HL-60 (cell line): Measurements from ENCODE around the gene KIF26B.

Experiments
- DNase-seq, 2 experiments: peaks; one replicate each; pipeline ENCODE4 v3.0.0-alpha.2; 2010 to 2020; ENCODE audit warnings: low read depth in 1 of 2, low spot score in 1 of 2
- H3K27ac ChIP-seq: fragments of 250-450 bp; sonication (Bioruptor Pico); replicated peaks from 2 replicates; pipeline ENCODE4 v1.5.1; 2020; ENCODE audit warnings: mild to moderate bottlenecking, moderate library complexity
- H3K27me3 ChIP-seq: fragments of 250-450 bp; sonication (Bioruptor Pico); 2 replicates; pipeline ENCODE4 v1.5.1; 2021; ENCODE audit warnings: mild to moderate bottlenecking, moderate library complexity; ENCODE audit not compliant: insufficient read depth, poor library complexity, severe bottlenecking
- H3K4me3 ChIP-seq: replicated peaks from 2 replicates; pipeline ENCODE4 v1.5.1; 2011; ENCODE audit warnings: mild to moderate bottlenecking, control low read depth, low read length; ENCODE audit not compliant: insufficient read depth
- GABPA ChIP-seq: IDR thresholded peaks from 2 replicates; pipeline ENCODE4 v1.6.1; 2012; ENCODE audit warnings: low read depth
- POLR2AphosphoS5 ChIP-seq: IDR thresholded peaks from 2 replicates; pipeline ENCODE4 v1.6.1; 2012; ENCODE audit warnings: low read depth
- SPI1 ChIP-seq: IDR thresholded peaks from 2 replicates; pipeline ENCODE4 v1.6.1; 2012; ENCODE audit warnings: low read depth, mild to moderate bottlenecking, borderline replicate concordance
- TF ChIP-seq, protein P1 (sequence below): IDR thresholded peaks from one replicate; pipeline ENCODE4 v1.5.1; 2011; ENCODE audit warnings: low read length, control low read depth, inconsistent platforms; ENCODE audit not compliant: insufficient read depth
- TF ChIP-seq, protein P2 (sequence below): IDR thresholded peaks from 2 replicates; pipeline ENCODE4 v1.6.1; 2012; ENCODE audit warnings: low read depth; ENCODE audit not compliant: insufficient replicate concordance

Gene KIF26B

DNA sequence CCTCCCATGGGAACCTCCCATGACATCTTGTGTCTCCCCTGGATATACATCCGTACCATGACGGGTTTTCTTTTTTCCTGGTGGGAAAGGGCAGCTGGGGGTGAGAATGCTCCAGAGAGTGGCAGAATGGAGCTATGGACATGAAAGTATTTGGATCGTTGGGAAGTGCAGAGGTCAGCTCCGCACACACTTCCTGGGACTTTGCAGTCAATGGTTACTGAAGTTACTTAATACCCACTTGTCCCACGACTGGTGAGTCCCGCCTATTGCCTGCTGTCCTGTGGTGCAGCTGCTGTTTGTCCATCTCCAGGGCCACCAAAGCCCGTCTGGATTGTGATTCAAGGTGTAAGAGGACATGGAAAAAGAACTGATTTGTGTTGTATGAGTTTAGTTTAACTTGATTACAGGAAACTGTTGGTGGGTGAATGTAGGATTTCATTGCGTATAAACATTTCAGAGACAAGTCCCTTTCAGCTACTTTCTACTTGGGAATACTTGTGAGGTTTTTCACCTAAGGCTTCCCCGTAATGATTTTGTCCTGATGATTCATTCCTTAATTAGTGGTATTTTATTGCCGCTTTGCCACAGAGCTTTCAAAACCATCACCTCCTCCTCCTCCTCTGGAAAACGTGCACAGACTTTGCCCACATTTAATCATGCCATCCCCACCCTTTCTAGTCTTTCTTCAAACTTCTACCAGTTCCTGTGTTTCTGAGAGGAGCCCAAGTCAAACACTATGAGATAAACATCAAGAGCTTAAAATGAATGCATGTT is 308.8 kb downstream of the KIF26B start:
- no peaks in the 10 kb centered on the region for H3K27me3 ChIP-seq
- TF ChIP-seq, protein P1, sequence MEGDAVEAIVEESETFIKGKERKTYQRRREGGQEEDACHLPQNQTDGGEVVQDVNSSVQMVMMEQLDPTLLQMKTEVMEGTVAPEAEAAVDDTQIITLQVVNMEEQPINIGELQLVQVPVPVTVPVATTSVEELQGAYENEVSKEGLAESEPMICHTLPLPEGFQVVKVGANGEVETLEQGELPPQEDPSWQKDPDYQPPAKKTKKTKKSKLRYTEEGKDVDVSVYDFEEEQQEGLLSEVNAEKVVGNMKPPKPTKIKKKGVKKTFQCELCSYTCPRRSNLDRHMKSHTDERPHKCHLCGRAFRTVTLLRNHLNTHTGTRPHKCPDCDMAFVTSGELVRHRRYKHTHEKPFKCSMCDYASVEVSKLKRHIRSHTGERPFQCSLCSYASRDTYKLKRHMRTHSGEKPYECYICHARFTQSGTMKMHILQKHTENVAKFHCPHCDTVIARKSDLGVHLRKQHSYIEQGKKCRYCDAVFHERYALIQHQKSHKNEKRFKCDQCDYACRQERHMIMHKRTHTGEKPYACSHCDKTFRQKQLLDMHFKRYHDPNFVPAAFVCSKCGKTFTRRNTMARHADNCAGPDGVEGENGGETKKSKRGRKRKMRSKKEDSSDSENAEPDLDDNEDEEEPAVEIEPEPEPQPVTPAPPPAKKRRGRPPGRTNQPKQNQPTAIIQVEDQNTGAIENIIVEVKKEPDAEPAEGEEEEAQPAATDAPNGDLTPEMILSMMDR, result no peak
- no peak for TF ChIP-seq SPI1
- TF ChIP-seq, protein P2, sequence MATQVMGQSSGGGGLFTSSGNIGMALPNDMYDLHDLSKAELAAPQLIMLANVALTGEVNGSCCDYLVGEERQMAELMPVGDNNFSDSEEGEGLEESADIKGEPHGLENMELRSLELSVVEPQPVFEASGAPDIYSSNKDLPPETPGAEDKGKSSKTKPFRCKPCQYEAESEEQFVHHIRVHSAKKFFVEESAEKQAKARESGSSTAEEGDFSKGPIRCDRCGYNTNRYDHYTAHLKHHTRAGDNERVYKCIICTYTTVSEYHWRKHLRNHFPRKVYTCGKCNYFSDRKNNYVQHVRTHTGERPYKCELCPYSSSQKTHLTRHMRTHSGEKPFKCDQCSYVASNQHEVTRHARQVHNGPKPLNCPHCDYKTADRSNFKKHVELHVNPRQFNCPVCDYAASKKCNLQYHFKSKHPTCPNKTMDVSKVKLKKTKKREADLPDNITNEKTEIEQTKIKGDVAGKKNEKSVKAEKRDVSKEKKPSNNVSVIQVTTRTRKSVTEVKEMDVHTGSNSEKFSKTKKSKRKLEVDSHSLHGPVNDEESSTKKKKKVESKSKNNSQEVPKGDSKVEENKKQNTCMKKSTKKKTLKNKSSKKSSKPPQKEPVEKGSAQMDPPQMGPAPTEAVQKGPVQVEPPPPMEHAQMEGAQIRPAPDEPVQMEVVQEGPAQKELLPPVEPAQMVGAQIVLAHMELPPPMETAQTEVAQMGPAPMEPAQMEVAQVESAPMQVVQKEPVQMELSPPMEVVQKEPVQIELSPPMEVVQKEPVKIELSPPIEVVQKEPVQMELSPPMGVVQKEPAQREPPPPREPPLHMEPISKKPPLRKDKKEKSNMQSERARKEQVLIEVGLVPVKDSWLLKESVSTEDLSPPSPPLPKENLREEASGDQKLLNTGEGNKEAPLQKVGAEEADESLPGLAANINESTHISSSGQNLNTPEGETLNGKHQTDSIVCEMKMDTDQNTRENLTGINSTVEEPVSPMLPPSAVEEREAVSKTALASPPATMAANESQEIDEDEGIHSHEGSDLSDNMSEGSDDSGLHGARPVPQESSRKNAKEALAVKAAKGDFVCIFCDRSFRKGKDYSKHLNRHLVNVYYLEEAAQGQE, result no peak
- H3K4me3 ChIP-seq, result no peak overlapping the region
- DNase-seq, result no peak
- no peak overlapping the region for H3K27ac ChIP-seq

DNA sequence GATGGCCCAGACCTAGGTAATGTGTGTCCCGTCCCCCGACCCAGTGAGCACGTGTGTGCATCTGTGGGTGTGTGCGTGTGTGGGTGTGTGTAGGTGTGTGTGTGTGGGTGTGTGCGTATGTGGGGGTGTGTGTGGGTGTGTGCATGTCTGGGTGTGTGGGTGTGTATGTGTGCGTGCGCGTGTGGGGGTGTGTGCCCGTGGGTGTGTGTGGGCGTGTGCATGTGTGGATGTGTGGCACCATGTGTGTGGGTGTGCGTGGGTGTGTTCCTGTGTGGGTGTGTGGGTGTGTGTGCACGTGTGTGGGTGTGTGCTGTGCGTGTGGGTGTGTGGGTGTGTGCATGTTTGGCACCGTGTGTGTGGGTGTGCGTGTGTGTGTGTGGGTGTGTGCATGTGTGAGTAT is 309.5 kb downstream of the KIF26B start:
- Histone ChIP-seq H3K27me3 (no peaks in the 10 kb centered on the region), H3K27ac (no peak overlapping the region), H3K4me3 (no peak overlapping the region)
- no peak for DNase-seq
- TF ChIP-seq, protein P1, result no peak
- TF ChIP-seq GABPA (no peak), SPI1 (no peak), POLR2AphosphoS5 (no peak)
- TF ChIP-seq, protein P2, result no peak

DNA sequence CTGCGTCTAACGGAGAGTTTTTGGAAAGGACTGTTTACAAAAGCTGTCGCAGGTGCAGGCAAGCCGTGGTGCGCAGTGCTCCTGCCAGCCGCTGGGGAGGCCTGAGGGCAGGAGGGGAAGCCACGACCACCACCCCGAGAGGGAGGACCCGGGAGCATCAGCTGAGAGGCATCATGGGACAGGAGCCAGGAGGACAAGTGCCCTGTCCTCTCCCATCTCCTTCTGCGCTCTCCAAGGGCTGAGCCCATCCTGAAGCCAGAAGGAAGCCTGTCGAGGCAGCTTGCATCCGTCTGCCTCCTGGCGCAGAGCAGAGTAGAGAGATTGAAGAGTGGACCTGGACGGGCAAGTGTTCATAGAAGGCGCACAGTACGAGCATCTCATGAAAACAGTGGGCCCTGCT is 310.9 kb downstream of the KIF26B start:
- DNase-seq, result no peak
- TF ChIP-seq, protein P2, result no peak
- TF ChIP-seq GABPA, result no peak
- no peak for TF ChIP-seq POLR2AphosphoS5
- TF ChIP-seq SPI1, result no peak
- TF ChIP-seq, protein P1, result no peak
- H3K27ac ChIP-seq, result no peak overlapping the region
- no peaks in the 10 kb centered on the region for H3K27me3 ChIP-seq
- H3K4me3 ChIP-seq, result no peak overlapping the region
